Heart left ventricle (tissue), 16 donors: Measurements from ENCODE around the gene HBG2. TPM values are rescaled to one million over a fixed set of nuclear protein-coding genes. Genes with fewer than 3 reads are reported as not detected.

Source experiments
- ATAC-seq, 4 donors: fragments of 200-7000 bp; cut with Tn5 transposase; one replicate each; pipeline ENCODE4 v1.9.1; 2020 to 2022; ENCODE audit warnings: moderate library complexity in 4 of 4, mild to moderate bottlenecking in 3 of 4, moderate number of reproducible peaks in 1 of 4
- DNase-seq, 5 donors: peaks; one replicate each; pipeline ENCODE4 v3.0.0-alpha.2; 2020
- H3K27ac ChIP-seq, 12 donors: fragments of 200-600 bp; sonication (generic) in 4 of 12; one replicate each; pipeline versions ENCODE4 v1.5.0 to v1.8.0; 2016 to 2022; ENCODE audit warnings: mild to moderate bottlenecking in 2 of 12
- H3K27me3 ChIP-seq, 9 donors: fragments of 200-600 bp; sonication (generic) in 2 of 9; one replicate each; pipeline versions ENCODE4 v1.5.1 to v1.8.0; 2016 to 2022; ENCODE audit warnings: mild to moderate bottlenecking in 3 of 9
- H3K36me3 ChIP-seq, 9 donors: fragments of 200-600 bp; sonication (generic) in 2 of 9; one replicate each; pipeline versions ENCODE4 v1.5.0 to v1.8.0; 2018 to 2022; ENCODE audit warnings: mild to moderate bottlenecking in 2 of 9
- H3K4me1 ChIP-seq, 12 donors: fragments of 200-600 bp; sonication (generic) in 4 of 12; one replicate each; pipeline versions ENCODE4 v1.5.0 to v1.8.0; 2016 to 2022; ENCODE audit warnings: mild to moderate bottlenecking in 3 of 12
- H3K4me3 ChIP-seq, 12 donors: fragments of 200-600 bp; sonication (generic) in 4 of 12; one replicate each; pipeline versions ENCODE4 v1.5.0 to v1.8.0; 2017 to 2022; ENCODE audit warnings: mild to moderate bottlenecking in 9 of 12, moderate library complexity in 4 of 12
- H3K9me3 ChIP-seq, 12 donors: fragments of 200-600 bp; sonication (generic) in 4 of 12; one replicate each; pipeline versions ENCODE4 v1.5.0 to v1.8.0; 2016 to 2022; ENCODE audit warnings: mild to moderate bottlenecking in 1 of 12
- CTCF ChIP-seq, 12 donors: fragments of 200-600 bp; sonication (generic) in 4 of 12; IDR thresholded peaks; one replicate each; pipeline versions ENCODE4 v1.5.0 to v1.8.0; 2018 to 2022; ENCODE audit warnings: antibody characterized with exemption in 12 of 12, mild to moderate bottlenecking in 5 of 12
- POLR2A ChIP-seq, 2 donors: fragments of 450-650 bp; IDR thresholded peaks; one replicate each; pipeline ENCODE4 v1.6.1; 2017; ENCODE audit warnings: antibody characterized with exemption in 2 of 2, mild to moderate bottlenecking in 2 of 2, moderate library complexity in 2 of 2
- WGBS, 4 donors: extraction: QIAGEN DNeasy Blood & Tissue Kit in 2 of 4; methylation state at CpG; one replicate each; pipeline versions ENCODE4 v1.1.5 to v1.1.7; 2013 to 2018; 5-methylcytosine and 5-hydroxymethylcytosine counted together
- intact Hi-C, 10 donors: fragments of 100-400 bp; cut with DNase I; formaldehyde crosslinking; loops; one replicate each; pipeline versions ENCODE4 v1.11.1 to v1.14.2; 2022
- polyA plus RNA-seq, 2 donors: library from polyadenylated mRNA; stranded (reverse); fragments of 200-250 nt; gene quantifications; one replicate each; pipeline ENCODE4 v1.2.3, GENCODE V29; 2013
- total RNA-seq, 9 donors: library from RNA; depleted of rRNA in 2 of 9; stranded (reverse); fragments of >200 nt in 2 of 9; fragmentation: NEBNext Ultra II Directional in 3 of 9; extraction: Animal tissue kit (Norgen Biotek cat#: 25700) in 3 of 9; gene quantifications; one replicate each; pipeline versions ENCODE4 v1.1.0 to v1.2.4, GENCODE V29; 2016 to 2023
- donor health status: ischemic (EF 13 %, LVEDD 7.1; RV severe dilation, severe dysfunction).
- donor health status: healthy with polysubstance abuse.
- donor health status: DM: no; HTN: yes; CAD: no.
- donor health status: DM: no; HTN: no; CAD: no.
- donor health status: ischemic (EF 25% LVEDD 6.9; RV normal size, moderate dysfunction).
- donor health status: ischemic (EF 25% LVEDD 5.7; RV mildly dilated, moderate dysfunction).
- donor health status: healthy.
- donor health status: DM: yes; HTN: yes; CAD: no.
- donor health status: ischemic (EF 35%, LVEDD 5.7; RV mildly dilated, moderate dysfunction).
- donor health status: nonischemic (EF 11% LVEDD 7.7; RV severe dilation, severe dysfunction).
- donor health status: DM: yes; HTN: yes; CAD: no.
- donor health status: PGD.
- donor health status: ischemic (EF 29% LVEDD 5.4; RV normal size, mild dysfunction).
- donor health status: nonischemic (EF 23%, LVEDD 6.1; RV moderate dilation, normal function).

Gene HBG2
- total and polyA plus RNA-seq, 11 donors = 0.72 to 2.0 (median 1.9) TPM; not detected in 8

DNA sequence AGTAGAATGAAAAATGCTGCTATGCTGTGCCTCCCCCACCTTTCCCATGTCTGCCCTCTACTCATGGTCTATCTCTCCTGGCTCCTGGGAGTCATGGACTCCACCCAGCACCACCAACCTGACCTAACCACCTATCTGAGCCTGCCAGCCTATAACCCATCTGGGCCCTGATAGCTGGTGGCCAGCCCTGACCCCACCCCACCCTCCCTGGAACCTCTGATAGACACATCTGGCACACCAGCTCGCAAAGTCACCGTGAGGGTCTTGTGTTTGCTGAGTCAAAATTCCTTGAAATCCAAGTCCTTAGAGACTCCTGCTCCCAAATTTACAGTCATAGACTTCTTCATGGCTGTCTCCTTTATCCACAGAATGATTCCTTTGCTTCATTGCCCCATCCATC, 30.1 kb upstream of the HBG2 start:
- Histone ChIP-seq H3K27me3 (no peaks in the 10 kb centered on the region), H3K4me3 (no peak overlapping the region), H3K9me3 (no peaks in the 10 kb centered on the region), H3K36me3 (no peaks in the 10 kb centered on the region), H3K27ac (no peak overlapping the region), H3K4me1 (peaks cover 0 to 5% (median 0%) of the 10 kb centered on the region in 12 donors)
- ATAC-seq (no peak), DNase-seq (no peak)
- intact Hi-C loops = no loop called here
- TF ChIP-seq POLR2A (IDR thresholded peaks at IDR 0.05) (no peak), CTCF (IDR thresholded peaks at IDR 0.05) (no peak)
- WGBS, 4 donors = 84 to 94% (median 87%) methylated on average over 2 of the region's 2 CpGs

DNA sequence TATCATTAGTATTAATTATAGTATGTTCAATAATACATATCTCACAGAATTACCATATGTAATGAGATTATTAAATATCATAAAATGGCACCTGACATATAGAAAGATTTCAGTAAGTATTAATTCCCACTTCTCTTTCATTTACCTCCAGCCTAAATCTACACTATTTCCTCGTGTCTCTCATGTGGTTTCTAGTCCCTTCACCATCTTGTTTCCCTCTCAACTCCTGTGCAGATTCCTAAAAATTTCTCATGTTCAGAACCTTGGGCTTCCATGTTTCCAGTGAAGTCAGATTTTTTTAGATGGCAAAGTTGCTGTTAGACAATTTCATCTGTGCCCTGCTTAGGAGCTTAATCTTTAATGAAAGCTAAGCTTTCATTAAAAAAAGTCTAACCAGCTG, 29.3 kb upstream of the HBG2 start:
- Histone ChIP-seq H3K4me1 (peaks cover 0 to 5% (median 0%) of the 10 kb centered on the region in 12 donors), H3K4me3 (no peak overlapping the region), H3K9me3 (no peaks in the 10 kb centered on the region), H3K36me3 (no peaks in the 10 kb centered on the region), H3K27ac (no peak overlapping the region), H3K27me3 (no peaks in the 10 kb centered on the region)
- intact Hi-C loops = no loop called here
- no peak for TF ChIP-seq CTCF (IDR thresholded peaks at IDR 0.05)
- TF ChIP-seq POLR2A (IDR thresholded peaks at IDR 0.05) = no peak
- WGBS, 4 donors = 52 to 65% (median 62%) methylated on average over 1 of the region's 1 CpG
- ATAC-seq (no peak), DNase-seq (no peak)

DNA sequence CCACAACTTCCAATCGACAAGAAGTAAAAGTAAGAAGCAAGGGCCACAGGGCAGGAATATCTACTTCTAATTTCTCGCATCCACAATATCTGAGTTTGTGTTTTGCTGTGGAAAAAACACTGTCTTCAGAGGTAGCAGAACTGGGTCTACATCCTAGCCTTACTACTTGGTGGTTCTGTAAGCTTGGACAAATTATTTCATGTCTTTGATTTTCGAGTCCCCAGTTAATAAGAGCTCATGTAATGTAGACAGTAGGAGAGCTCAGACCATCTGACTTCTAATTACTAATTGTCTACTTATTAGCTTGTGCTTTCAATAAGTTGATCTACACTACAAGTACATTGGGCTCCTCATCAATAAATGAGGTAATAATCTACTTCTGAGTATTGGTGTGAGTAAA, 28.5 kb upstream of the HBG2 start:
- intact Hi-C loops = no loop called here
- TF ChIP-seq CTCF (IDR thresholded peaks at IDR 0.05) = no peak
- no peak for TF ChIP-seq POLR2A (IDR thresholded peaks at IDR 0.05)
- DNase-seq = no peak
- no peak for ATAC-seq
- H3K4me3 ChIP-seq = no peak overlapping the region
- no peaks in the 10 kb centered on the region for H3K9me3 ChIP-seq
- no peak overlapping the region for H3K27ac ChIP-seq
- peaks cover 0 to 5% (median 0%) of the 10 kb centered on the region in 12 donors for H3K4me1 ChIP-seq
- 72 to 79% (median 75%) methylated on average over 3 of the region's 3 CpGs for WGBS, 4 donors
- H3K27me3 ChIP-seq = no peaks in the 10 kb centered on the region
- H3K36me3 ChIP-seq = no peaks in the 10 kb centered on the region

GRCh38 chr11:5282628-5283027, 28.0 kb upstream of the HBG2 start:
- intact Hi-C loops = no loop called here
- TF ChIP-seq POLR2A (IDR thresholded peaks at IDR 0.05) = no peak
- TF ChIP-seq CTCF (IDR thresholded peaks at IDR 0.05) = no peak
- Histone ChIP-seq H3K4me3 (no peak overlapping the region), H3K27me3 (no peaks in the 10 kb centered on the region), H3K9me3 (no peaks in the 10 kb centered on the region), H3K36me3 (no peaks in the 10 kb centered on the region), H3K27ac (no peak overlapping the region), H3K4me1 (peaks cover 0 to 5% (median 0%) of the 10 kb centered on the region in 12 donors)
- 71 to 91% (median 88%) methylated on average over 2 of the region's 2 CpGs for WGBS, 4 donors
- ATAC-seq (no peak), DNase-seq (no peak)
